Measurements from ENCODE around the gene BTBD9. TPM values are rescaled to one million over a fixed set of nuclear protein-coding genes. Genes with fewer than 3 reads are reported as not detected.
A peak's percentile ranks its signal among the peaks of the same experiment; 100 is the strongest.

Gene BTBD9
- total RNA-seq, 1 experiment from 2014 or later = 19.4 TPM

- Mint-ChIP-seq H3K27me3 (ENCODE audit: unreplicated experiment) (no peaks in the 10 kb centered on the region), H3K27ac (ENCODE audit: unreplicated experiment) (no peak overlapping the region), H3K4me1 (ENCODE audit: low read depth, unreplicated experiment) (peaks cover 8% of the 10 kb centered on the region), H3K36me3 (ENCODE audit: insufficient read depth, unreplicated experiment) (no peaks in the 10 kb centered on the region), H3K9me3 (ENCODE audit: low read depth, unreplicated experiment) (no peaks in the 10 kb centered on the region), H3K4me3 (ENCODE audit: low read depth, unreplicated experiment) (no peak overlapping the region)
- no peak for TF ChIP-seq CTCF (IDR thresholded peaks at IDR 0.05; ENCODE audit: unreplicated experiment)
- intact Hi-C loops (cut with micrococcal nuclease; ENCODE audit: unreplicated experiment) = no loop called here
- no peak for DNase-seq
- no TSS peak for BruUV-seq (replicated peaks)
- CTCF ChIA-PET = interaction anchor here (0.7 kb wide), 1 partner anchor 241 kb away, joined by 3 read pairs; no protein-coding TSS in a partner anchor
These were observed 125.3 kb downstream of the BTBD9 start for GRCh38 chr6:38514399-38514798.

GRCh38 chr6:38512211-38512610 is 127.5 kb downstream of the BTBD9 start:
- no TSS peak for BruUV-seq (replicated peaks)
- DNase-seq = no peak
- Mint-ChIP-seq H3K4me1 (ENCODE audit: low read depth, unreplicated experiment) (peaks cover 8% of the 10 kb centered on the region), H3K4me3 (ENCODE audit: low read depth, unreplicated experiment) (no peak overlapping the region), H3K27ac (ENCODE audit: unreplicated experiment) (no peak overlapping the region), H3K27me3 (ENCODE audit: unreplicated experiment) (no peaks in the 10 kb centered on the region), H3K36me3 (ENCODE audit: insufficient read depth, unreplicated experiment) (no peaks in the 10 kb centered on the region), H3K9me3 (ENCODE audit: low read depth, unreplicated experiment) (no peaks in the 10 kb centered on the region)
- no peak for TF ChIP-seq CTCF (IDR thresholded peaks at IDR 0.05; ENCODE audit: unreplicated experiment)
- intact Hi-C loops (cut with micrococcal nuclease; ENCODE audit: unreplicated experiment) = no loop called here
- CTCF ChIA-PET = no interaction called here

DNA sequence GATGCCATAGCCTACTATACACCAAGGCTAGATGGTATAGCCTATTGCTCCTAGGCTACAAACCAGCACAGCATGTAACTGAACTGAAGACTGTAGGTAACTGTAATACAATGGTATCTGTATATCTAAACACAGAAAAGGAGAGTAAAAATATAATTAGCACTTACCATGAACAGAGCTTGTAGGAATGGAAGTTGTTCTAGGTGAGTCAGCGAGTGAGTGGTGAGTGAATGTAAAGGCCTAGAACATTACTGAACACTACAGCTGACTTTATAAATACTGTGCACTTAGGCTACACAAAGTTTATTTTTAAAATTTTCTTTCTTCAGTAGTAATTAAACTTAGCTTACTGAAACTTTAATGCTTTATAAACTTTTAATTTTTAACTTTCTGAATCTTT is 129.5 kb downstream of the BTBD9 start:
- no peak for TF ChIP-seq CTCF (IDR thresholded peaks at IDR 0.05; ENCODE audit: unreplicated experiment)
- H3K9me3 Mint-ChIP-seq (ENCODE audit: low read depth, unreplicated experiment) = no peaks in the 10 kb centered on the region
- CTCF ChIA-PET = interaction anchor here (0.6 to 2.4 kb wide), 3 partner anchors 9 to 16 kb away, joined by 3 to 9 read pairs (median 3); no protein-coding TSS in a partner anchor
- no peak for DNase-seq
- no peak overlapping the region for H3K27ac Mint-ChIP-seq (ENCODE audit: unreplicated experiment)
- H3K36me3 Mint-ChIP-seq (ENCODE audit: insufficient read depth, unreplicated experiment) = no peaks in the 10 kb centered on the region
- BruUV-seq (replicated peaks) = no TSS peak
- intact Hi-C loops (cut with micrococcal nuclease; ENCODE audit: unreplicated experiment) = no loop called here
- peaks cover 8% of the 10 kb centered on the region for H3K4me1 Mint-ChIP-seq (ENCODE audit: low read depth, unreplicated experiment)
- no peaks in the 10 kb centered on the region for H3K27me3 Mint-ChIP-seq (ENCODE audit: unreplicated experiment)
- H3K4me3 Mint-ChIP-seq (ENCODE audit: low read depth, unreplicated experiment) = no peak overlapping the region

- TF ChIP-seq CTCF (IDR thresholded peaks at IDR 0.05; ENCODE audit: unreplicated experiment) = no peak
- Mint-ChIP-seq H3K27ac (ENCODE audit: unreplicated experiment) (no peak overlapping the region), H3K4me1 (ENCODE audit: low read depth, unreplicated experiment) (peaks cover 8% of the 10 kb centered on the region), H3K9me3 (ENCODE audit: low read depth, unreplicated experiment) (no peaks in the 10 kb centered on the region), H3K4me3 (ENCODE audit: low read depth, unreplicated experiment) (no peak overlapping the region), H3K27me3 (ENCODE audit: unreplicated experiment) (no peaks in the 10 kb centered on the region), H3K36me3 (ENCODE audit: insufficient read depth, unreplicated experiment) (no peaks in the 10 kb centered on the region)
- no TSS peak for BruUV-seq (replicated peaks)
- peak; percentile 7 for DNase-seq
- intact Hi-C loops (cut with micrococcal nuclease; ENCODE audit: unreplicated experiment) = no loop called here
- CTCF ChIA-PET = interaction anchor here (1.3 to 2.4 kb wide), 2 partner anchors 8 to 16 kb away, joined by 3 to 9 read pairs; no protein-coding TSS in a partner anchor
These were observed 130.0 kb downstream of the BTBD9 start for GRCh38 chr6:38509713-38510112.

Measured in Calu3 (cell line).